SK-N-MC (cell line): ENCODE data around the gene TRAPPC5.

Experiments
- EZH2 ChIP-seq: fragments of 200-600 bp; sonication (generic); IDR thresholded peaks from one replicate; pipeline ENCODE4 v1.6.1; 2017; ENCODE audit warnings: antibody characterized with exemption
- FOXP2 ChIP-seq: optimal IDR thresholded peaks from 2 replicates; pipeline ENCODE3; 2011; ENCODE audit warnings: mild to moderate bottlenecking, moderate library complexity; ENCODE audit not compliant: insufficient read depth; ENCODE audit errors: extremely low read length, control extremely low read depth

- TF ChIP-seq EZH2 (no peak), FOXP2 (no peak)
Observed at GRCh38 chr19:7646426-7646700, 34.3 kb upstream of the TRAPPC5 start.
